Ramos (cell line): ENCODE measurements around the gene SIRT2.

Experiments used
- in situ Hi-C: fragments of 300-500 bp; cut with MboI; formaldehyde crosslinking; loops from one replicate; pipeline ENCODE4 v1.14.3; 2022; ENCODE audit warnings: low sequenced_read_pairs; ENCODE audit not compliant: unreplicated experiment

The SIRT2 gene

GRCh38 chr19:38899447-38900201 is at the start of gene SIRT2, which contains the start of gene NFKBIB:
Gene SIRT2 (minus strand): TSS chr19:38899618. CDS start chr19:38899521, 97 bp downstream.
Gene NFKBIB (plus strand): TSS chr19:38899969. CDS start chr19:38900033, 64 bp downstream.
- in situ Hi-C loops, result no loop called here

GRCh38 chr19:38946229-38947010 is 47.0 kb upstream of the SIRT2 start:
- in situ Hi-C loops, result loop anchor here (25.0 kb wide), 2 partner anchors 409 to 534 kb away; partner anchors contain the start of gene FAM98C

GRCh38 chr19:38945562-38946228 is 46.3 kb upstream of the SIRT2 start:
- in situ Hi-C loops, result loop anchor here (25.0 kb wide), 2 partner anchors 408 to 533 kb away; partner anchors contain the start of gene FAM98C

GRCh38 chr19:38944981-38945506 is 45.6 kb upstream of the SIRT2 start:
- in situ Hi-C loops, result loop anchor here (25.0 kb wide), 2 partner anchors 408 to 533 kb away; partner anchors contain the start of gene FAM98C

- in situ Hi-C loops, result loop anchor here (25.0 kb wide), 2 partner anchors 405 to 530 kb away; partner anchors contain the start of gene FAM98C
Measured at GRCh38 chr19:38942471-38943181, 43.2 kb upstream of the SIRT2 start.

GRCh38 chr19:38941979-38942378 is 42.6 kb upstream of the SIRT2 start:
- in situ Hi-C loops, result loop anchor here (25.0 kb wide), 2 partner anchors 405 to 530 kb away; partner anchors contain the start of gene FAM98C

GRCh38 chr19:38941466-38941865 is 42.0 kb upstream of the SIRT2 start:
- in situ Hi-C loops, result loop anchor here (25.0 kb wide), 2 partner anchors 404 to 529 kb away; partner anchors contain the start of gene FAM98C

- in situ Hi-C loops, result loop anchor here (25.0 kb wide), 2 partner anchors 403 to 528 kb away; partner anchors contain the start of gene FAM98C
Measured at GRCh38 chr19:38939957-38940356, 40.5 kb upstream of the SIRT2 start.

GRCh38 chr19:38933544-38933943 is 34.1 kb upstream of the SIRT2 start:
- in situ Hi-C loops, result loop anchor here (25.0 kb wide), 2 partner anchors 396 to 521 kb away; partner anchors contain the start of gene FAM98C

GRCh38 chr19:38932425-38933179 is 33.2 kb upstream of the SIRT2 start:
- in situ Hi-C loops, result loop anchor here (25.0 kb wide), 2 partner anchors 395 to 520 kb away; partner anchors contain the start of gene FAM98C

GRCh38 chr19:38931521-38931793 is 32.0 kb upstream of the SIRT2 start:
- in situ Hi-C loops, result loop anchor here (25.0 kb wide), 2 partner anchors 394 to 519 kb away; partner anchors contain the start of gene FAM98C

GRCh38 chr19:38930776-38931520 is 31.5 kb upstream of the SIRT2 start, which contains the start of gene MRPS12:
Gene MRPS12 (plus strand): TSS chr19:38930944. CDS start chr19:38931295, 351 bp downstream.
- in situ Hi-C loops, result loop anchor here (25.0 kb wide), 2 partner anchors 394 to 519 kb away; partner anchors contain the start of gene FAM98C

- in situ Hi-C loops, result loop anchor here (25.0 kb wide), 2 partner anchors 393 to 518 kb away; partner anchors contain the start of gene FAM98C
Measured at GRCh38 chr19:38929929-38930775, 30.7 kb upstream of the SIRT2 start, which contains the start of gene SARS2. Gene SARS2 (minus strand): TSS chr19:38930763. CDS start chr19:38930736, 27 bp downstream.

GRCh38 chr19:38928391-38929001 is 29.1 kb upstream of the SIRT2 start:
- in situ Hi-C loops, result loop anchor here (25.0 kb wide), 2 partner anchors 391 to 516 kb away; partner anchors contain the start of gene FAM98C

- in situ Hi-C loops, result no loop called here
Measured at GRCh38 chr19:38924388-38924787, 25.0 kb upstream of the SIRT2 start.

- in situ Hi-C loops, result no loop called here
Measured at GRCh38 chr19:38922482-38922881, 23.1 kb upstream of the SIRT2 start.
